ENCODE results near the gene FAM43A.

Gene FAM43A

DNA sequence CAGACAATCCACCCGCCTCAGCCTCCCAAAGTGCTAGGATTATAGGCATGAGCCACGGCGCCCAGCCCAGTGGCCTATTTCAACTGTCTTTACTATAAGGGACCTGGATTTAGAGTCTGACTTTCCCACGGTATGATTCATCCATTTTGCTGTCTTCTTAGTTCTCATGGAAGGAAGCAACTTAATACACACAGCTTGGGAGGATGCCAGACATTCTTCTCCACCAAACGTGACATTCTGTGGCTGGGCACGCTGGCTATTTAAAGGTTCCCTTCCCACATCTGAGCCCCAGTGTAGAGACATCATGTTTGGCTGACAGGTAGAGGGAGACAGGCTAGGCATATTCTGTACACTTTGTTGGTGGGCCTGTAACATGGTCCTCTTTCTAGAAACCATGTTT is 26.2 kb downstream of the FAM43A start:
- no peak for DNase-seq

DNA sequence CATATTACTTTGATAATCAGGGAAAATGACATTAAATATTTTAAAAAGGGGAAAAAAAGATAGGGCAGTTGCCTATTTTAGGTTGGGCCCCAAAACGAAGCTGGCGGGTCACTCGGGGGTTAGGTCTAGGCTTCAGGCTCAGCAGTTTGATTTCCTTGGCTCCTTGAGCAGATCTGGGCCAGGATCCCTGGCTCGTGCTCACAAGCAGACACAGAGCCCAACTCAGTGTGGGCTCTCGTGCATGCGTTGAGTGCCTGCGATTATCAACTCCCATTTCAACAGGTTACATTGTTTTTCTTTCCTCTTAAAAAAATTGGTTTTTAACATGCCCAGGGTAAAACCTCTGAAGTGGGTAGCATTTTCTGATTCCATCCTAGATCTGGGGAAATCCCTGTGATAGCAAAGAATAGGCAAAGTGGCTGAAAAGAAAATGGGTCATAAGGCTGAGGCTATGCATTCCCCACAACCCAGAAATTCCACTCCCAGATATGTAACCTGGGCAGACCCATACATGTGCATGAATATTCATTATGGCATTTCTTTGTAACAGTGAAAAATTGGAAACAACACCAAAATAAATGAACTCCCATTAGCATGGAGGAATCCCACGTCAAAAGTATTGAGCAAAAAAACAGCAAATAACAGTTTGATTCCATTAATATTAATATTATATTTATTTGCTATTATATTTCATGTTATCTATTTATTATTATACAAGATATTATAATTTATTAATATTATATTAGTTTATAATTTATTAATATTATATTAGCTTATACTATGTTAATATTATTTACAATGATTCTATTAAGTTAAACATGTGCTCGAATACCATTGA is 27.8 kb downstream of the FAM43A start:
- DNase-seq = no peak

- no peak for DNase-seq
Observed at GRCh38 chr3:194714137-194714455, 28.4 kb downstream of the FAM43A start.

GRCh38 chr3:194714564-194714963 is 28.9 kb downstream of the FAM43A start:
- DNase-seq = no peak

- no peak for DNase-seq
Observed at GRCh38 chr3:194715022-194715800, 29.5 kb downstream of the FAM43A start.

DNA sequence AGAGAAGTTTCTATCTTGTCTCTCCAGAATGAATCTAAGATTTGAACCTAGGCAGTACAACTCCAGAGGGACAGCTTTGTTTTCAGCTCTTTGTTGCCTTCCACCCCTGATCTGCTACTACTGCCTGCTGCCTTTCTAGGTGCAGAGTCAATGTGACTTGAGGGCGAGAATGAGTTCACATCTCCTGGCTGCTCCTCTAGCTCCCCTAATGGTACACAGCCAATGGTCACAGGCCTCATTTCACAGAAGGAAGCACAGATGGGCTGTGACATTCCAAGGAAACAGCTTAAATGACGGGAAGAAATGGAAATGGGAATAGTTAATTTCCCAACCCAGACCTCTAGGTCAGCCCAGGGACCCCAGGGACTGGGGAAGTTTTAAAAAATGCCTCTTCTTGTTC is 32.4 kb downstream of the FAM43A start:
- no peak for DNase-seq

- no peak for DNase-seq
Observed at GRCh38 chr3:194720048-194720447, 34.4 kb downstream of the FAM43A start.

- DNase-seq = no peak
Observed at GRCh38 chr3:194723846-194724618, 38.3 kb downstream of the FAM43A start.

- no peak for DNase-seq
Observed at GRCh38 chr3:194725346-194725745, 39.7 kb downstream of the FAM43A start.

- no peak for DNase-seq
Observed at GRCh38 chr3:194727435-194728128, 41.9 kb downstream of the FAM43A start.

- DNase-seq = no peak
Observed at GRCh38 chr3:194728986-194729385, 43.3 kb downstream of the FAM43A start.

GRCh38 chr3:194730365-194730764 is 44.7 kb downstream of the FAM43A start:
- no peak for DNase-seq

DNA sequence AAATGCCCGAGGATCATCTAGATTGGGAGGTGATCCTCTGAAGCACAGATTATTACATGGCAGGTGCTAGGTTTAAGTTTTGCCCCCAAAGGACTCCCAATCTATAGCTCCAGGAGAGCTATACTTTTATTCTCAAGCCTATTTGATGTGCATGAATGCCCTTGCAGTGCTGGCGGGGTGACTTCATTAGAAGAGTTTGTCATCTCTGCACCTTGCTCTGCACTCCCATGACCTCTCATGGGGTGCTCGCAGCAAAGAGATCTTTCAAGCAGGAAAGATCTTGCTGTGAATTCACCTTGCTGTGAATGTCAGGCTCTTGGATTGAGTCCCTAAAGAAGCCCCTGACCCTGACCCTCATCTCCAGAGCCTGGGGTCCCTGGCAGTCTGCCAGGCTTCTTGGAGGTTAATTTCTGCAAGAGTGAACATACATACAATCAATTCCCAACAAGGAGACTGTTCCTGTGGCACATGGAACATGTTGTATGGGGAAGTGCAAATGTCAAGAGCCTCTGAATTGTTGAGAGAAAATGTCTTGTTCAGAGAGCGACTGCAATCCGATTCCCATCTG is 45.9 kb downstream of the FAM43A start:
- DNase-seq = no peak

GRCh38 chr3:194732617-194733016 is 46.9 kb downstream of the FAM43A start:
- DNase-seq = no peak

DNA sequence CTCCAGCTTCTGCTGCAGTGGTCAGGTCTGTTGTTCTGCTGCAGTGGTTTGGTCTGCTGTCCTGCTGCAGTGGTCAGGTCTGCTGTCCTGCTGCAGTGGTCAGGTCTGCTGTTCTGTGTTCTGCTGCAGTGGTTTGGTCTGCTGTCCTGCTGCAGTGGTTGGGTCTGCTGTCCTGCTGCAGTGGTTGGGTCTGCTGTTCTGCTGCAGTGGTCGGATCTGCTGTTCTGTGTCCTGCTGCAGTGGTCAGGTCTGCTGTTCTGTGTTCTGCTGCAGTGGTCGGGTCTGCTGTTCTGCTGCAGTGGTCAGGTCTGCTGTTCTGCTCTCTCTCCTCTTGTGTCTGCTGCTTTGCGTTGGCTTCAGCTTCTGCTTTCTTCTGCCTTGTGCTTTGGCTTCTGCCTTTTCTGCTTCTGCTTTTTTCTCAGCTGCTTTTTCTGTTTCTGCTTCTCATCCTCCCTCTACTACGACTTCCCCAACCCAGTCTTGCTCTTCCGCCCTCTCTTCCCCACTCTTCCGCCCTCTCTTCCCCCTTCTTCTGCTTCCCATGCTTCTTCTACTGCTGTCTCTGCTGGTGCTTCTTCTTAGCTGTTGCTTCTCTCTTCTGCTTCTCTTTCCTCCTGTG is 50.7 kb downstream of the FAM43A start:
- DNase-seq = no peak

DNA sequence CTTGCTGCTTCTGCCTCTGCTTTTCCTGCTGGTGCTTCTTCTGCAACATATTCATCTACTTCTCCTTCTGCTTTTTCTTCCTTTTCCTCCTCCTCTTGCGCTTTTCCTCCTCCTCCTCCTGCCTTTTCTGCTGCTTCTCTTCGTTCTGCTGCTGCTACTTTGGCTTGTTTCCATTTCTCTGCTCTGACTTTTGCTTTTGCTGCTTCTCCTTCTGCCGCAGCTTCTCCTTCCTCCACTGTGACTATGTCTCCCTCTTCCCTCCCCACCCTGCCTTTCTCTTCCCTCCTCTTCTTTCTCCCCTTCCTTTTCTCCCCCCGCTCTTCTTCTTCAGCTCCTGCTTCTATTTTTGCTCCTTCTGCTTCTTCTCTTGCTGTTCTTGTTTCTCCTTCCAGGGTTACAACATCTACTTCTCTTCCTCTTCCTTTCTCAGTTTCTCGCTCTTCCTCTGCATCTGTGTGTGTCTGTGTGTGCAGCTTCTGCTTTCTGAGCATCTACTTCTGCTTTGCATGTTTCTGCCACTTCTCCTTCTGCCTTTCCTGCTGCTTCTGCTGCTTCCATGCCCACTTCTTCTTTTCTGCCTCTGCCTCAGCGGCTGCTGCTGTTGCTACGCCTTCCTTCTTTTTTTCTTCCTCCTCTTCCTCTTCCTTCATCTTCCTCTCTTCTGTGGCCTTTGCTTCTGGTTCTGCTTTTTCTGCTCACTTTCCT is 51.4 kb downstream of the FAM43A start:
- DNase-seq = no peak

All from stimulated activated CD4-positive, alpha-beta T cell treated with anti-CD3 and anti-CD28 coated beads, Interleukin-2, amount 100 ng/mL, for 48 hours (primary cell).